Measurements from ENCODE around the gene GLIS1.

DNA sequence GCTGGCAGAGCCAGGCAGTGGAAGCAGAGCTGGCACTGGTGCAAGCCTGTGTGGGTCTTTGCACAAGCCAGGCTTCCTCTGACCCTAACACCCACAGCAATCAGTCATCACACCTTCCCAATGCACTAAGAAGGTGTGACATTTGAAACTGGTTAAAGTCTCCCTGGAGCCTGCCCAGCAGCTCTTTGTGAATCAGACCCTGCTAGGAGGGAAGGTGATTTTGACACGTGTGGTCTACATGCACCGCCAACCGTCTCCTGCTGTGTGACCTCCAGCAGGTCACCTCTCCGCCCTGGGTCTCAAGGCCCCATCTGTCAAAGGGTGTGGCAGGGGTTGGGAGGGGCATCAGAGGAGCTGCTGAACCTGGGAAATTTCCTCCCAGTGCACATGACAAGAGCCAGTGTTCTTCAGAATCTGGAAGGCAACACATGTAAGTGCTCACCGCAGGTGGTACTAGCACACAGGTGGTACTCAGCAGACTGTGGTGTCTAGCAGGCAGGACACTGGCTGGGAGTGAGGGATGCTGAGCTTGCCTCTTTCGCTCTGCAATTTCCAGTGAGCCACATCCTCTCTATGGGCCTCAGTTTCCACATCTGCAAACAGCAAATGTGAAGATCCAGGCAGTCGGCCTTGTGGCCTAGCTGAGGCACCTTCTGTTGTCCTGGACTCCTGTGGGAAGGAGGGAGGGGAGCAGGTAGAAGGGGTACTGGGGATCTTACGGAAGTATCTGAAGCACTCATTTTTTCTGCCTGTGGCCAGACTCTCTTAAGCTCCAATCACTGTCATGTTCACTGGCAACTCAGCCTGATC is 156.5 kb downstream of the GLIS1 start:
- TF ChIP-seq EZH2phosphoT487 (IDR thresholded peaks at IDR 0.05; ENCODE audit: low read length) = no peak
- TF ChIP-seq, protein P1, sequence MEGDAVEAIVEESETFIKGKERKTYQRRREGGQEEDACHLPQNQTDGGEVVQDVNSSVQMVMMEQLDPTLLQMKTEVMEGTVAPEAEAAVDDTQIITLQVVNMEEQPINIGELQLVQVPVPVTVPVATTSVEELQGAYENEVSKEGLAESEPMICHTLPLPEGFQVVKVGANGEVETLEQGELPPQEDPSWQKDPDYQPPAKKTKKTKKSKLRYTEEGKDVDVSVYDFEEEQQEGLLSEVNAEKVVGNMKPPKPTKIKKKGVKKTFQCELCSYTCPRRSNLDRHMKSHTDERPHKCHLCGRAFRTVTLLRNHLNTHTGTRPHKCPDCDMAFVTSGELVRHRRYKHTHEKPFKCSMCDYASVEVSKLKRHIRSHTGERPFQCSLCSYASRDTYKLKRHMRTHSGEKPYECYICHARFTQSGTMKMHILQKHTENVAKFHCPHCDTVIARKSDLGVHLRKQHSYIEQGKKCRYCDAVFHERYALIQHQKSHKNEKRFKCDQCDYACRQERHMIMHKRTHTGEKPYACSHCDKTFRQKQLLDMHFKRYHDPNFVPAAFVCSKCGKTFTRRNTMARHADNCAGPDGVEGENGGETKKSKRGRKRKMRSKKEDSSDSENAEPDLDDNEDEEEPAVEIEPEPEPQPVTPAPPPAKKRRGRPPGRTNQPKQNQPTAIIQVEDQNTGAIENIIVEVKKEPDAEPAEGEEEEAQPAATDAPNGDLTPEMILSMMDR (IDR thresholded peaks at IDR 0.05; ENCODE audit: low read length) = no peak
